Upper lobe of left lung (tissue), 6 donors: ENCODE measurements around the gene ABCC8. TPM values are rescaled to one million over a fixed set of nuclear protein-coding genes. Genes with fewer than 3 reads are reported as not detected.

Experiments used
- ATAC-seq, 2 donors: fragments of 200-7000 bp; cut with Tn5 transposase; one replicate each; pipeline ENCODE4 v1.9.1; 2022; ENCODE audit warnings: mild to moderate bottlenecking in 2 of 2, moderate library complexity in 2 of 2; ENCODE audit not compliant: low FRiP score in 2 of 2
- DNase-seq, 2 donors: peaks; one replicate each; pipeline ENCODE4 v3.0.0-alpha.2; 2019 to 2020
- H3K27ac ChIP-seq, 4 donors: fragments of 200-600 bp; sonication (generic); one replicate each; pipeline ENCODE4 v1.5.1; 2016 to 2019
- H3K27me3 ChIP-seq, 4 donors: fragments of 200-600 bp; sonication (generic); one replicate each; pipeline ENCODE4 v1.5.1; 2017 to 2019
- H3K36me3 ChIP-seq, 4 donors: fragments of 200-600 bp; sonication (generic); one replicate each; pipeline ENCODE4 v1.5.1; 2016 to 2019
- H3K4me1 ChIP-seq, 4 donors: fragments of 200-600 bp; sonication (generic); one replicate each; pipeline ENCODE4 v1.5.1; 2018 to 2019
- H3K4me3 ChIP-seq, 4 donors: fragments of 200-600 bp; sonication (generic); one replicate each; pipeline ENCODE4 v1.5.1; 2017 to 2019; ENCODE audit warnings: mild to moderate bottlenecking in 2 of 4, moderate library complexity in 1 of 4
- H3K9me3 ChIP-seq, 4 donors: fragments of 200-600 bp; sonication (generic); one replicate each; pipeline ENCODE4 v1.5.1; 2018 to 2019
- CTCF ChIP-seq, 6 experiments: fragments of 450-650 bp in 4 of 6; fragments of 200-600 bp in 2 of 6; sonication (generic) in 2 of 6; IDR thresholded peaks; one replicate each; pipeline ENCODE4 v1.5.1; 2016 to 2019; ENCODE audit warnings: antibody characterized with exemption in 6 of 6
- EP300 ChIP-seq, 4 donors: sonication (generic); formaldehyde crosslinking; IDR thresholded peaks; one replicate each; pipeline ENCODE4 v1.5.1; 2017; ENCODE audit warnings: antibody characterized with exemption in 4 of 4, control low read depth in 2 of 4
- POLR2A ChIP-seq, 4 donors: fragments of 450-650 bp; IDR thresholded peaks; one replicate each; pipeline ENCODE4 v1.5.1; 2016 to 2017; ENCODE audit warnings: antibody characterized with exemption in 4 of 4, mild to moderate bottlenecking in 2 of 4
- POLR2AphosphoS5 ChIP-seq, 2 donors: sonication (generic); formaldehyde crosslinking; IDR thresholded peaks; one replicate each; pipeline ENCODE4 v1.5.1; 2017; ENCODE audit warnings: antibody characterized with exemption in 2 of 2
- WGBS, 2 donors: methylation state at CpG; one replicate each; pipeline ENCODE4 v1.1.5; 2017 to 2018; 5-methylcytosine and 5-hydroxymethylcytosine counted together
- total RNA-seq, 6 donors: library from RNA; depleted of rRNA in 4 of 6; stranded (reverse); fragments of >200 nt in 4 of 6; gene quantifications; one replicate each; pipeline versions ENCODE4 v1.1.0 to v1.2.1, GENCODE V29; 2016 to 2021
- donor health status: DM: no; HTN: no; CAD: no; lungs with moderate emphysema.
- donor health status: DM: no; HTN: yes; CAD: no; lungs with severe emphysema.

ABCC8 gene
- total RNA-seq, 6 donors from 2014 or later, result 1.7 to 62.7 (median 12.5) TPM

GRCh38 chr11:17368551-17368950, 108.1 kb downstream of the ABCC8 start:
- H3K4me1 ChIP-seq, result no peaks in the 10 kb centered on the region
- ATAC-seq (no peak), DNase-seq (no peak)
- H3K27ac ChIP-seq, result no peak overlapping the region
- TF ChIP-seq POLR2A (IDR thresholded peaks at IDR 0.05), result no peak
- TF ChIP-seq CTCF (IDR thresholded peaks at IDR 0.05), result no peak
- no peak for TF ChIP-seq EP300 (IDR thresholded peaks at IDR 0.05)
- no peak for TF ChIP-seq POLR2AphosphoS5 (IDR thresholded peaks at IDR 0.05)
- H3K4me3 ChIP-seq, result no peak overlapping the region
- no peaks in the 10 kb centered on the region for H3K27me3 ChIP-seq
- peaks cover 39 to 49% (median 48%) of the 10 kb centered on the region in 4 donors for H3K9me3 ChIP-seq
- 87 to 97% methylated on average over 3 of the region's 3 CpGs for WGBS, 2 donors
- H3K36me3 ChIP-seq, result peaks cover 0 to 46% (median 23%) of the 10 kb centered on the region in 4 donors

GRCh38 chr11:17366495-17366894, 110.2 kb downstream of the ABCC8 start:
- Histone ChIP-seq H3K27me3 (no peaks in the 10 kb centered on the region), H3K27ac (no peak overlapping the region), H3K4me1 (no peaks in the 10 kb centered on the region), H3K9me3 (peaks cover 23 to 29% (median 27%) of the 10 kb centered on the region in 4 donors), H3K36me3 (peaks cover 0 to 29% (median 19%) of the 10 kb centered on the region in 4 donors), H3K4me3 (no peak overlapping the region)
- 64 to 83% methylated on average over 1 of the region's 1 CpG for WGBS, 2 donors
- DNase-seq (no peak), ATAC-seq (no peak)
- no peak for TF ChIP-seq POLR2AphosphoS5 (IDR thresholded peaks at IDR 0.05)
- TF ChIP-seq POLR2A (IDR thresholded peaks at IDR 0.05), result no peak
- TF ChIP-seq EP300 (IDR thresholded peaks at IDR 0.05), result no peak
- no peak for TF ChIP-seq CTCF (IDR thresholded peaks at IDR 0.05)

GRCh38 chr11:17354601-17354991, 122.0 kb downstream of the ABCC8 start:
- Histone ChIP-seq H3K4me1 (peaks cover 14 to 33% (median 19%) of the 10 kb centered on the region in 4 donors), H3K9me3 (no peaks in the 10 kb centered on the region), H3K27ac (no peak overlapping the region), H3K36me3 (no peaks in the 10 kb centered on the region), H3K4me3 (no peak overlapping the region), H3K27me3 (no peaks in the 10 kb centered on the region)
- ATAC-seq (peak in 1 of 2 donors; percentile 58), DNase-seq (peak in 1 of 2 donors; percentile 57)
- TF ChIP-seq POLR2AphosphoS5 (IDR thresholded peaks at IDR 0.05) (no peak), CTCF (IDR thresholded peaks at IDR 0.05) (peak; percentile 41 to 70 (median 58))
- 56 to 61% methylated on average over 3 of the region's 3 CpGs for WGBS, 2 donors

GRCh38 chr11:17353821-17354600, 122.6 kb downstream of the ABCC8 start:
- H3K27me3 ChIP-seq, result no peaks in the 10 kb centered on the region
- H3K36me3 ChIP-seq, result no peaks in the 10 kb centered on the region
- ATAC-seq (no peak), DNase-seq (no peak)
- peak overlapping the region; percentile 41 to 69 (median 55) for H3K4me3 ChIP-seq
- peaks cover 14 to 33% (median 19%) of the 10 kb centered on the region in 4 donors for H3K4me1 ChIP-seq
- no peak for TF ChIP-seq POLR2A (IDR thresholded peaks at IDR 0.05)
- peak in 1 of 2 donors; percentile 16 for TF ChIP-seq POLR2AphosphoS5 (IDR thresholded peaks at IDR 0.05)
- no peak for TF ChIP-seq CTCF (IDR thresholded peaks at IDR 0.05)
- no peak for TF ChIP-seq EP300 (IDR thresholded peaks at IDR 0.05)
- peak overlapping the region in 2 of 4 donors; percentile 75 to 79 for H3K27ac ChIP-seq
- WGBS, 2 donors, result 7 to 11% methylated on average over 15 of the region's 15 CpGs
- H3K9me3 ChIP-seq, result no peaks in the 10 kb centered on the region
